HL-60 (cell line): ENCODE measurements around the gene ZNF648.

Experiments
- CTCF ChIP-seq: IDR thresholded peaks from one replicate; pipeline ENCODE4 v1.5.1; 2011; ENCODE audit warnings: low read length, control low read depth, inconsistent platforms; ENCODE audit not compliant: insufficient read depth
- POLR2AphosphoS5 ChIP-seq: IDR thresholded peaks from 2 replicates; pipeline ENCODE4 v1.6.1; 2012; ENCODE audit warnings: low read depth
- REST ChIP-seq: IDR thresholded peaks from 2 replicates; pipeline ENCODE4 v1.6.1; 2012; ENCODE audit warnings: low read depth; ENCODE audit not compliant: insufficient replicate concordance

DNA sequence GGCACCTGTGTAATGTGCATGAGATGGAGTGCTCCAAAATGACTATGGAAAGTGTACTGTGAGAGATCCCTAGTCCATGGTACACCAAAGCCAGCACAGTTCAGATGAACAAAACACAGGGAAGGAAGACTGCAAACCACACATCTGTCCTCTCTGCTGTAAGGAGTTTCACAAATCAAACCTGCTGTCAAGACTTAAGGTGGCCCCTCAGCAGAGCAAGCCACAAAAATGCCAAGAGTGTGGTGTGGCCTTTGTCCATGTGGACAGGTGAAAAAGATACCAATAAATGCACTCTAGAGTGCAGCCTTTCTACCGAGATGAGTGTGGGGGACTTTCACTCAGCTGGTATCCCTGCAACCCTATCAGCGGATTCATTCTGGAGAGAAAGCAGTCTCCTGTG, 12.9 kb downstream of the ZNF648 start:
- TF ChIP-seq CTCF (no peak), POLR2AphosphoS5 (no peak), REST (no peak)
